ENCODE data around the gene KYNU. TPM values are rescaled to one million over a fixed set of nuclear protein-coding genes. Genes with fewer than 3 reads are reported as not detected.
"Not testable (repeated sequence)": the region's sequence is repeated elsewhere in the genome, so short reads cannot be mapped to it uniquely, and the experiment has no call there.

The KYNU gene
- total RNA-seq, 2 donors from 2014 or later, result 0.34 to 1.1 TPM

GRCh38 chr2:142878031-142878678 is 691 bp downstream of the KYNU start:
- 82% methylated on average over 6 of the region's 6 CpGs for WGBS
- DNase-seq (ENCODE audit: low spot score), result no peak

GRCh38 chr2:142879151-142879550 is 1.7 kb downstream of the KYNU start:
- Histone ChIP-seq H3K36me3 (no peaks in the 10 kb centered on the region), H3K27me3 (replicated peaks; ENCODE audit: insufficient read depth) (no peaks in the 10 kb centered on the region), H3K4me3 (no peak overlapping the region), H3K4me1 (replicated peaks) (no peaks in the 10 kb centered on the region), H3K27ac (no peak overlapping the region), H3K9me3 (no peaks in the 10 kb centered on the region)
- intact Hi-C loops (cut with DNase I), result no loop called here
- no peak for DNase-seq (ENCODE audit: low spot score)
- TF ChIP-seq POLR2AphosphoS5 (IDR thresholded peaks at IDR 0.05), result no peak
- TF ChIP-seq POLR2A (IDR thresholded peaks at IDR 0.05), result no peak
- TF ChIP-seq, protein P1, sequence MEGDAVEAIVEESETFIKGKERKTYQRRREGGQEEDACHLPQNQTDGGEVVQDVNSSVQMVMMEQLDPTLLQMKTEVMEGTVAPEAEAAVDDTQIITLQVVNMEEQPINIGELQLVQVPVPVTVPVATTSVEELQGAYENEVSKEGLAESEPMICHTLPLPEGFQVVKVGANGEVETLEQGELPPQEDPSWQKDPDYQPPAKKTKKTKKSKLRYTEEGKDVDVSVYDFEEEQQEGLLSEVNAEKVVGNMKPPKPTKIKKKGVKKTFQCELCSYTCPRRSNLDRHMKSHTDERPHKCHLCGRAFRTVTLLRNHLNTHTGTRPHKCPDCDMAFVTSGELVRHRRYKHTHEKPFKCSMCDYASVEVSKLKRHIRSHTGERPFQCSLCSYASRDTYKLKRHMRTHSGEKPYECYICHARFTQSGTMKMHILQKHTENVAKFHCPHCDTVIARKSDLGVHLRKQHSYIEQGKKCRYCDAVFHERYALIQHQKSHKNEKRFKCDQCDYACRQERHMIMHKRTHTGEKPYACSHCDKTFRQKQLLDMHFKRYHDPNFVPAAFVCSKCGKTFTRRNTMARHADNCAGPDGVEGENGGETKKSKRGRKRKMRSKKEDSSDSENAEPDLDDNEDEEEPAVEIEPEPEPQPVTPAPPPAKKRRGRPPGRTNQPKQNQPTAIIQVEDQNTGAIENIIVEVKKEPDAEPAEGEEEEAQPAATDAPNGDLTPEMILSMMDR (IDR thresholded peaks at IDR 0.05), result no peak
- WGBS, result 98% methylated on average over 4 of the region's 4 CpGs

More at GRCh38 chr2:142878031-142878678, 691 bp downstream of the KYNU start:
- intact Hi-C loops (cut with DNase I), result no loop called here
- Histone ChIP-seq H3K9me3 (no peaks in the 10 kb centered on the region), H3K4me1 (replicated peaks) (no peaks in the 10 kb centered on the region), H3K27me3 (replicated peaks; ENCODE audit: insufficient read depth) (no peaks in the 10 kb centered on the region), H3K4me3 (no peak overlapping the region), H3K27ac (no peak overlapping the region), H3K36me3 (no peaks in the 10 kb centered on the region)
- TF ChIP-seq, protein P1 (IDR thresholded peaks at IDR 0.05), result no peak
- TF ChIP-seq POLR2AphosphoS5 (IDR thresholded peaks at IDR 0.05) (no peak), POLR2A (IDR thresholded peaks at IDR 0.05) (no peak)

- no peaks in the 10 kb centered on the region for H3K4me1 ChIP-seq (replicated peaks)
- no peak overlapping the region for H3K27ac ChIP-seq
- no peak for DNase-seq (ENCODE audit: low spot score)
- H3K4me3 ChIP-seq, result no peak overlapping the region
- H3K36me3 ChIP-seq, result no peaks in the 10 kb centered on the region
- no peaks in the 10 kb centered on the region for H3K9me3 ChIP-seq
- intact Hi-C loops (cut with DNase I), result no loop called here
- H3K27me3 ChIP-seq (replicated peaks; ENCODE audit: insufficient read depth), result no peaks in the 10 kb centered on the region
- TF ChIP-seq, protein P1 (IDR thresholded peaks at IDR 0.05), result no peak
- TF ChIP-seq POLR2A (IDR thresholded peaks at IDR 0.05) (no peak), POLR2AphosphoS5 (IDR thresholded peaks at IDR 0.05) (no peak)
These were observed 2.8 kb downstream of the KYNU start for GRCh38 chr2:142880279-142880678.

DNA sequence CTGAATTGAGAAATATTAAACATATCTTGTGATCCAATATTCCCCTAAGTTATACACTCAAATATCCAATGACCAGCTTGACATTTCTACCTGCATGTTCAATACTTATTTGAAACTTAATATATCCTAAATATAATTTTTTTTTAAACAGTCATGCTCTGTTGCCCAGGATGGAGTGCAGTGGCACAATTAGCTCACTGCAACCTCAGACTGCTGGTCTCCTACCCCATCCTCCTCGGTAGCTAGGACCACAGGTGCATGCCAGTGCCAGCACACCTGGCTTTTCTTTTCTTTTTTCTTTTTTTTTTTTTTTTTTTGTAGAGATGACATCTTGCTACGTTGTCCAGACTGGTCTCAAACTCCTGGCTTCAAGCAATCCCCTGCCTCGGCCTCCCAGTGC is 4.2 kb downstream of the KYNU start:
- Histone ChIP-seq H3K4me3 (no peak overlapping the region), H3K4me1 (replicated peaks) (no peaks in the 10 kb centered on the region), H3K36me3 (no peaks in the 10 kb centered on the region), H3K27ac (no peak overlapping the region), H3K9me3 (no peaks in the 10 kb centered on the region), H3K27me3 (replicated peaks; ENCODE audit: insufficient read depth) (no peaks in the 10 kb centered on the region)
- TF ChIP-seq POLR2AphosphoS5 (IDR thresholded peaks at IDR 0.05), result no peak
- TF ChIP-seq, protein P1 (IDR thresholded peaks at IDR 0.05), result no peak
- no peak for TF ChIP-seq POLR2A (IDR thresholded peaks at IDR 0.05)
- DNase-seq (ENCODE audit: low spot score), result no peak
- intact Hi-C loops (cut with DNase I), result no loop called here
- WGBS, result 93% methylated on average over 3 of the region's 3 CpGs

DNA sequence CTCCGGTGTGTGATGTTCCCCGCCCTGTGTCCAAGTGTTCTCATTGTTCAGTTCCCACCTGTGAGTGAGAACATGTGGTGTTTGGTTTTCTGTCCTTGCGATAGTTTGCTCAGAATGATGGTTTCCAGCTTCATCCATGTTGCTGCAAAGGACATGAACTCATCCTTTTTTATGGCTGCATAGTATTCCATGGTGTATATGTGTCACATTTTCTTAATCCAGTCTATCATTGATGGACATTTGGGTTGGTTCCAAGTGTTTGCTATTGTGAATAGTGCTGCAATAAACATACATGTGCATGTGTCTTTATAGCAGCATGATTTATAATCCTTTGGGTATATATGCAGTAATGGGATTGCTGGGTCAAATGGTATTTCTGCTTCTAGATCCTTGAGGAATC is 5.0 kb downstream of the KYNU start:
- 100% methylated on average over 3 of the region's 3 CpGs for WGBS
- not testable (repeated sequence) for H3K4me3 ChIP-seq; DNase-seq (ENCODE audit: low spot score)

More for the DNA sequence above, 5.0 kb downstream of the KYNU start:
- H3K27me3 ChIP-seq (replicated peaks; ENCODE audit: insufficient read depth); H3K27ac ChIP-seq; H3K4me1 ChIP-seq (replicated peaks); intact Hi-C loops (cut with DNase I); H3K9me3 ChIP-seq; H3K36me3 ChIP-seq: not testable (repeated sequence)
